ENCODE measurements around the gene TBX10. TPM values are rescaled to one million over a fixed set of nuclear protein-coding genes. Genes with fewer than 3 reads are reported as not detected.

TBX10 gene
- total RNA-seq, 1 donor from 2014 or later, result not detected

DNA sequence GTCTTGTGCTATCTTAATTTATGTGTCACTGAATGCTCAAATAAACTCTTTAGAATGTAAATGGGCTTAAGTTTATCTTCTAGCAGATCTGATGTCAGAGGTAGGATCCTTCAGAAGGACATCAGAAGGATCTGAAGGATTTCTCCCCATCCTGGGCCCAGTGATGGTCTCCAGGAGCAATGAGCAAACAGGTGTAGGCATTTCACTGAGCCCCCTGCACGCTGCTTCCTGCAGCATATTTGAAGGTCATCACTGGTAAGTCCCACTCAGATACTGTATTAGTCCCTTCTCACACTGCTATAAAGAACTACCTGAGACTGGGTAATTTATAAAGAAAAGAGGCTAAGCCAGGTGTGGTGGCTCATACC is 51.4 kb downstream of the TBX10 start:
- no peak for FAIRE-seq
- Histone ChIP-seq H3K9ac (ENCODE audit: low read length) (no peak overlapping the region), H2AFZ (ENCODE audit: low read depth, low read length) (no peak overlapping the region)

DNA sequence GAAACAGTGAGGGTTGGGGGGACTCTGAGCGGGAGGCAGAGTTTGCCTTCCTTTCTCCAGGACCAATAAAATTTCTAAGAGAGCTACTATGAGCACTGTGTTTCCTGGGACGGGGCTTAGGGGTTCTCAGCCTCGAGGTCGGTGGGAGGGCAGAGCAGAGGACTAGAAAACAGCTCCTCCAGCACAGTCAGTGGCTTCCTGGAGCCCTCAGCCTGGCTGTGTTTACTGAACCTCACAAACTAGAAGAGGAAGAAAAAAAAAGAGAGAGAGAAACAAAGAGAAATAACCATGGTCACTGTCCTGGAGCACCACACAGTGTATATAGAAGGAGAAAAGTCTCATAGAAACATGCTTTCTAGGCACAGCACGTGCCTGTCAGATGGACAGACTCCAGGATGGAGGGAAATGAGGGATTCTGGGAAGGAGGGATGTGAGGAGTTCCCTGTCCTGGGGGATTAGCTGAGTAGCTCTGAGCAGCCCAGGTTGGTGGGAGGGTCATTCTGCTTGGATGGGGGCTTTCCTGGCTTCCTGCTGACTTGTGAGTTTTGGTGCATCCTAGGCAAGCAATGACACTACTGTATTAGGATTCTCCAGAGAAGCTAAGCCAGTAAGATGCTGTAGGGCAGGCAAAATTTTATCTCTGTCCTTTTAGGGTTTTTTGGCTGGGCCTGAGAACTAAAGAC is 52.9 kb downstream of the TBX10 start:
- peaks cover 27% of the 10 kb centered on the region for H3K4me1 Mint-ChIP-seq (ENCODE audit: low read depth, unreplicated experiment)
- peaks cover 32% of the 10 kb centered on the region for H3K36me3 Mint-ChIP-seq (ENCODE audit: low read depth, unreplicated experiment)
- peaks cover 34% of the 10 kb centered on the region for H3K79me2 ChIP-seq (ENCODE audit: insufficient read depth, low read length)
- peak overlapping the region; percentile 92 for H3K4me3 Mint-ChIP-seq (ENCODE audit: unreplicated experiment)
- peaks cover 13% of the 10 kb centered on the region for H3K4me1 ChIP-seq (ENCODE audit: insufficient read depth, low read length)
- peaks cover 8% of the 10 kb centered on the region for H3K36me3 ChIP-seq (ENCODE audit: insufficient read depth, low read length)
- no peaks in the 10 kb centered on the region for H3K27me3 Mint-ChIP-seq (ENCODE audit: low read depth, unreplicated experiment)
- no peak overlapping the region for H2AFZ ChIP-seq (ENCODE audit: low read depth, low read length)
- DNase-seq (ENCODE audit: low read depth) (no peak), FAIRE-seq (no peak)
- peak overlapping the region; percentile 66 for H3K27ac Mint-ChIP-seq (ENCODE audit: unreplicated experiment)
- TF ChIP-seq EZH2 (IDR thresholded peaks at IDR 0.05; ENCODE audit: insufficient read depth, low read length), result no peak
- TF ChIP-seq, protein P1, sequence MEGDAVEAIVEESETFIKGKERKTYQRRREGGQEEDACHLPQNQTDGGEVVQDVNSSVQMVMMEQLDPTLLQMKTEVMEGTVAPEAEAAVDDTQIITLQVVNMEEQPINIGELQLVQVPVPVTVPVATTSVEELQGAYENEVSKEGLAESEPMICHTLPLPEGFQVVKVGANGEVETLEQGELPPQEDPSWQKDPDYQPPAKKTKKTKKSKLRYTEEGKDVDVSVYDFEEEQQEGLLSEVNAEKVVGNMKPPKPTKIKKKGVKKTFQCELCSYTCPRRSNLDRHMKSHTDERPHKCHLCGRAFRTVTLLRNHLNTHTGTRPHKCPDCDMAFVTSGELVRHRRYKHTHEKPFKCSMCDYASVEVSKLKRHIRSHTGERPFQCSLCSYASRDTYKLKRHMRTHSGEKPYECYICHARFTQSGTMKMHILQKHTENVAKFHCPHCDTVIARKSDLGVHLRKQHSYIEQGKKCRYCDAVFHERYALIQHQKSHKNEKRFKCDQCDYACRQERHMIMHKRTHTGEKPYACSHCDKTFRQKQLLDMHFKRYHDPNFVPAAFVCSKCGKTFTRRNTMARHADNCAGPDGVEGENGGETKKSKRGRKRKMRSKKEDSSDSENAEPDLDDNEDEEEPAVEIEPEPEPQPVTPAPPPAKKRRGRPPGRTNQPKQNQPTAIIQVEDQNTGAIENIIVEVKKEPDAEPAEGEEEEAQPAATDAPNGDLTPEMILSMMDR (IDR thresholded peaks at IDR 0.05; ENCODE audit: insufficient read depth, low read depth, low read length), result no peak
- no peaks in the 10 kb centered on the region for H3K9me3 ChIP-seq (ENCODE audit: insufficient read depth, low read depth, low read length)
- no peak overlapping the region for H3K9ac ChIP-seq (ENCODE audit: low read length)
- H3K4me3 ChIP-seq (ENCODE audit: insufficient read depth, low read depth, low read length), result no peak overlapping the region
- H4K20me1 ChIP-seq (ENCODE audit: insufficient read depth, low read length), result peaks cover 39% of the 10 kb centered on the region
- peak overlapping the region; percentile 88 for H3K4me2 ChIP-seq (ENCODE audit: low read length)
- H3K27me3 ChIP-seq (ENCODE audit: insufficient read depth, low read length), result peaks cover 7% of the 10 kb centered on the region
- no peaks in the 10 kb centered on the region for H3K9me3 Mint-ChIP-seq (ENCODE audit: unreplicated experiment)
- no peak overlapping the region for H3K27ac ChIP-seq (ENCODE audit: low read depth, low read length)

More for the DNA sequence above, 51.4 kb downstream of the TBX10 start:
- H3K36me3 ChIP-seq (ENCODE audit: insufficient read depth, low read length), result peaks cover 8% of the 10 kb centered on the region
- H3K79me2 ChIP-seq (ENCODE audit: insufficient read depth, low read length), result peaks cover 34% of the 10 kb centered on the region
- peaks cover 32% of the 10 kb centered on the region for H3K36me3 Mint-ChIP-seq (ENCODE audit: low read depth, unreplicated experiment)
- peak overlapping the region; percentile 23 for H3K4me3 Mint-ChIP-seq (ENCODE audit: unreplicated experiment)
- no peaks in the 10 kb centered on the region for H3K9me3 Mint-ChIP-seq (ENCODE audit: unreplicated experiment)
- H3K9me3 ChIP-seq (ENCODE audit: insufficient read depth, low read depth, low read length), result no peaks in the 10 kb centered on the region
- H3K27ac Mint-ChIP-seq (ENCODE audit: unreplicated experiment), result no peak overlapping the region
- no peak for TF ChIP-seq EZH2 (IDR thresholded peaks at IDR 0.05; ENCODE audit: insufficient read depth, low read length)
- TF ChIP-seq, protein P1 (IDR thresholded peaks at IDR 0.05; ENCODE audit: insufficient read depth, low read depth, low read length), result no peak
- peaks cover 13% of the 10 kb centered on the region for H3K4me1 ChIP-seq (ENCODE audit: insufficient read depth, low read length)
- H3K4me3 ChIP-seq (ENCODE audit: insufficient read depth, low read depth, low read length), result no peak overlapping the region
- no peaks in the 10 kb centered on the region for H3K27me3 Mint-ChIP-seq (ENCODE audit: low read depth, unreplicated experiment)
- H3K27ac ChIP-seq (ENCODE audit: low read depth, low read length), result no peak overlapping the region
- H3K4me2 ChIP-seq (ENCODE audit: low read length), result no peak overlapping the region
- peaks cover 39% of the 10 kb centered on the region for H4K20me1 ChIP-seq (ENCODE audit: insufficient read depth, low read length)
- DNase-seq (ENCODE audit: low read depth), result no peak
- no peaks in the 10 kb centered on the region for H3K27me3 ChIP-seq (ENCODE audit: insufficient read depth, low read length)
- peaks cover 23% of the 10 kb centered on the region for H3K4me1 Mint-ChIP-seq (ENCODE audit: low read depth, unreplicated experiment)

DNA sequence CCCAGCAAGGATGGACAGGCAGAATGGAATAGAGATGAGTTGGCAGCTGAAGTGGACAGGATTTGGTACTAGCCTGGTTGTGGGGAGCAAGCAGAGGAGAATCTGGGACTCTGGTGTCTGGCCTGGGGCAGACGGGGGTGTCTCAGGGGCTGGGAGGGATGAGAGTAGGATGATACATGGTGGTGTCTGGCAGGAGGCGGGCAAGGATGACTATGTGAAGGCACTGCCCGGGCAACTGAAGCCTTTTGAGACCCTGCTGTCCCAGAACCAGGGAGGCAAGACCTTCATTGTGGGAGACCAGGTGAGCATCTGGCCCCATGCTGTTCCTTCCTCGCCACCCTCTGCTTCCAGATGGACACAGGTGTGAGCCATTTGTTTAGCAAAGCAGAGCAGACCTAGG is 53.7 kb downstream of the TBX10 start:
- peak overlapping the region; percentile 88 for H3K4me2 ChIP-seq (ENCODE audit: low read length)
- H3K9me3 ChIP-seq (ENCODE audit: insufficient read depth, low read depth, low read length), result no peaks in the 10 kb centered on the region
- H3K4me3 ChIP-seq (ENCODE audit: insufficient read depth, low read depth, low read length), result no peak overlapping the region
- no peaks in the 10 kb centered on the region for H3K27me3 Mint-ChIP-seq (ENCODE audit: low read depth, unreplicated experiment)
- H3K36me3 ChIP-seq (ENCODE audit: insufficient read depth, low read length), result peaks cover 8% of the 10 kb centered on the region
- FAIRE-seq, result no peak
- H4K20me1 ChIP-seq (ENCODE audit: insufficient read depth, low read length), result peaks cover 39% of the 10 kb centered on the region
- peak overlapping the region; percentile 92 for H3K4me3 Mint-ChIP-seq (ENCODE audit: unreplicated experiment)
- no peak overlapping the region for H3K27ac ChIP-seq (ENCODE audit: low read depth, low read length)
- no peak for TF ChIP-seq EZH2 (IDR thresholded peaks at IDR 0.05; ENCODE audit: insufficient read depth, low read length)
- TF ChIP-seq, protein P1 (IDR thresholded peaks at IDR 0.05; ENCODE audit: insufficient read depth, low read depth, low read length), result no peak
- DNase-seq (ENCODE audit: low read depth), result no peak
- peaks cover 30% of the 10 kb centered on the region for H3K4me1 Mint-ChIP-seq (ENCODE audit: low read depth, unreplicated experiment)
- H3K9me3 Mint-ChIP-seq (ENCODE audit: unreplicated experiment), result no peaks in the 10 kb centered on the region
- peak overlapping the region; percentile 93 for H3K9ac ChIP-seq (ENCODE audit: low read length)
- H2AFZ ChIP-seq (ENCODE audit: low read depth, low read length), result no peak overlapping the region
- no peak overlapping the region for H3K27ac Mint-ChIP-seq (ENCODE audit: unreplicated experiment)
- H3K79me2 ChIP-seq (ENCODE audit: insufficient read depth, low read length), result peaks cover 34% of the 10 kb centered on the region
- H3K27me3 ChIP-seq (ENCODE audit: insufficient read depth, low read length), result peaks cover 15% of the 10 kb centered on the region
- peaks cover 13% of the 10 kb centered on the region for H3K4me1 ChIP-seq (ENCODE audit: insufficient read depth, low read length)
- peaks cover 32% of the 10 kb centered on the region for H3K36me3 Mint-ChIP-seq (ENCODE audit: low read depth, unreplicated experiment)
